Type B pancreatic cell (in vitro differentiated cells): ENCODE data around the gene MRPL46. TPM values are rescaled to one million over a fixed set of nuclear protein-coding genes. Genes with fewer than 3 reads are reported as not detected.
A peak's percentile ranks its signal among the peaks of the same experiment; 100 is the strongest.

Experiments used
- DNase-seq: peaks from one replicate; pipeline ENCODE4 v3.0.0; 2021; ENCODE audit warnings: mixed read lengths; ENCODE audit not compliant: unreplicated experiment; ENCODE audit errors: extremely low spot score
- H3K27ac Mint-ChIP-seq: 2 replicates; pipeline ENCODE4 v1.8.0; 2021; ENCODE audit warnings: mild to moderate bottlenecking, mixed read lengths
- H3K27me3 Mint-ChIP-seq: 2 replicates; pipeline ENCODE4 v1.8.0; 2021; ENCODE audit warnings: mixed read lengths
- H3K36me3 Mint-ChIP-seq: 2 replicates; pipeline ENCODE4 v1.8.0; 2021; ENCODE audit warnings: mixed read lengths
- H3K4me1 Mint-ChIP-seq: one replicate; pipeline ENCODE4 v1.8.0; 2021; ENCODE audit warnings: mixed read lengths; ENCODE audit not compliant: unreplicated experiment
- H3K4me3 Mint-ChIP-seq: 2 replicates; pipeline ENCODE4 v1.8.0; 2021; ENCODE audit warnings: mild to moderate bottlenecking, mixed read lengths
- H3K9me3 Mint-ChIP-seq: 2 replicates; pipeline ENCODE4 v1.8.0; 2021; ENCODE audit warnings: mixed read lengths
- CTCF ChIP-seq: fragments of 200-600 bp; sonication (generic); conservative IDR thresholded peaks from 2 replicates; pipeline ENCODE4 v1.5.0; 2021; ENCODE audit warnings: antibody characterized with exemption, mild to moderate bottlenecking
- long read RNA-seq: library from polyadenylated mRNA; unstranded; transcript quantifications from one replicate; pipeline ENCODE4 v2.0.0, GENCODE V29; 2020
- total RNA-seq: library from RNA; stranded (reverse); gene quantifications from 2 replicates; pipeline ENCODE4 v1.2.1, GENCODE V29; 2021; ENCODE audit warnings: low replicate concordance

Gene MRPL46
- total RNA-seq = 24.8 and 26.0 TPM in 2 replicates
- long read RNA-seq, transcript MRPL46-201 (4 exons, 1,019 nt) = major isoform, 27 of 32 reads
- long read RNA-seq, partial matches to known transcripts = 1 of 32 reads
- long read RNA-seq, other reads (novel, unspliced or antisense) = 4 of 32 reads

GRCh38 chr15:88467073-88467934 lies at the start of gene MRPL46, which contains the start of gene MRPS11:
Gene MRPL46, minus strand, starts transcription at chr15:88467388. Its CDS starts 11 bp downstream, at chr15:88467377.
Gene MRPS11, plus strand, starts transcription at chr15:88467708. Its CDS starts 10 bp downstream, at chr15:88467718.
- peak within 1 kb of the TSS; percentile 97 for H3K27ac Mint-ChIP-seq
- no peaks in the 10 kb centered on the region for H3K9me3 Mint-ChIP-seq
- peaks cover 3% of the 10 kb centered on the region for H3K36me3 Mint-ChIP-seq
- H3K4me1 Mint-ChIP-seq = peaks cover 15% of the 10 kb centered on the region
- H3K4me3 Mint-ChIP-seq = peak within 1 kb of the TSS; percentile 94
- peak; percentile 90 for DNase-seq
- no peak for TF ChIP-seq CTCF
- H3K27me3 Mint-ChIP-seq = no peaks in the 10 kb centered on the region

DNA sequence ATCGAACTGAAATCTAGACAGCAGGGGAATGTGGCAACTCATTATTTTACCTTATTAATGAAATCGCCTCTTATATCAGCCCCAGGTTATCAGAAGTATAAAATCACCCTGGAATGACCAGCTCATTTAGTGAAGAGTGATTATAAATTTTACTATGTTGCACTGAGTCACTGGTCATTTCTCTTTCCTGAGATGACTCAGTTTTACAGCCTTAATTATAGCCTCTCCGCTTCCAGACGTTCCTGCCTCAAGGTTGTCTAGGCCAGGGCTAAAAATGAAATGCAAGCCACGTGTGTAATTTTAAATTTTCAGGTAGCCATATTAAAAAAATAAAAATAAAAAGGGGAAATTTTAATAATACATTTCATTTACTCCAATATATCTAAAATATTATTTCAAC lies 46.0 kb upstream of the MRPL46 start:
- H3K27me3 Mint-ChIP-seq = no peaks in the 10 kb centered on the region
- H3K4me1 Mint-ChIP-seq = no peaks in the 10 kb centered on the region
- DNase-seq = no peak
- H3K9me3 Mint-ChIP-seq = no peaks in the 10 kb centered on the region
- H3K4me3 Mint-ChIP-seq = no peak overlapping the region
- peaks cover 19% of the 10 kb centered on the region for H3K36me3 Mint-ChIP-seq
- no peak overlapping the region for H3K27ac Mint-ChIP-seq
- no peak for TF ChIP-seq CTCF

DNA sequence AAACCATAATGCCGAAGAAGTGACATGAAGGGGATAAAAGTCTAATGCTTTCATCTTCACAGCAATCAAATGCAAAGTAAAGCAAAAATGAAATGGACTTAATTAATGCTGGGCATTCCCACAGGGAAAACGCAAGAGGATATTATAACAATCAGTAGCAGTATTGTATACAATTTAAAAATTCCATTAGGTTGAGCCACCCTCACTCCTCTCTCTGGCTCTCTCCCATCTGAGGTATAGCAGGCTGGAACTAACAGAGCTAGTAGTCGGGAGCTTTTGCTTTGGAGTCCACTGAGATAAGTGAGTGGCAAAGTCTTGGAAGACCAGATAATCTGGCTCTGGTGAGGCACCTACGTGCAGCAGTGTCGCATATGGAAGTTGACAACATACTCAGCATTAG lies 45.4 kb upstream of the MRPL46 start:
- Mint-ChIP-seq H3K27ac (no peak overlapping the region), H3K4me1 (no peaks in the 10 kb centered on the region), H3K27me3 (no peaks in the 10 kb centered on the region), H3K36me3 (peaks cover 19% of the 10 kb centered on the region), H3K4me3 (no peak overlapping the region), H3K9me3 (no peaks in the 10 kb centered on the region)
- TF ChIP-seq CTCF = no peak
- DNase-seq = no peak

- TF ChIP-seq CTCF = no peak
- Mint-ChIP-seq H3K27ac (no peak overlapping the region), H3K36me3 (peaks cover 19% of the 10 kb centered on the region), H3K4me3 (no peak overlapping the region), H3K9me3 (no peaks in the 10 kb centered on the region), H3K27me3 (no peaks in the 10 kb centered on the region), H3K4me1 (no peaks in the 10 kb centered on the region)
- no peak for DNase-seq
Measured at GRCh38 chr15:88512078-88512477, 44.9 kb upstream of the MRPL46 start.

- peaks cover 19% of the 10 kb centered on the region for H3K36me3 Mint-ChIP-seq
- H3K27ac Mint-ChIP-seq = no peak overlapping the region
- H3K4me3 Mint-ChIP-seq = no peak overlapping the region
- no peak for DNase-seq
- H3K9me3 Mint-ChIP-seq = no peaks in the 10 kb centered on the region
- no peaks in the 10 kb centered on the region for H3K27me3 Mint-ChIP-seq
- TF ChIP-seq CTCF = no peak
- no peaks in the 10 kb centered on the region for H3K4me1 Mint-ChIP-seq
Measured at GRCh38 chr15:88511161-88511560, 44.0 kb upstream of the MRPL46 start.
